ENCODE measurements around the gene CPS1.

GRCh38 chr2:210633699-210634098 lies 77.3 kb downstream of the CPS1 start:
- no peak for TF ChIP-seq CTCF (IDR thresholded peaks at IDR 0.05; ENCODE audit: low read length)
- no peak for TF ChIP-seq EZH2 (IDR thresholded peaks at IDR 0.05; ENCODE audit: borderline replicate concordance, low read length)

Measured in OCI-LY1 (cell line).